Measurements from ENCODE around the gene FMOD. TPM values are rescaled to one million over a fixed set of nuclear protein-coding genes. Genes with fewer than 3 reads are reported as not detected.

Gene FMOD
- total RNA-seq, 2 experiments from 2014 or later, result not detected

GRCh38 chr1:203320591-203321272, 30.2 kb downstream of the FMOD start:
- Histone ChIP-seq H3K9me2 (ENCODE audit: insufficient read depth, low read length) (no peaks in the 10 kb centered on the region), H3K4me1 (ENCODE audit: insufficient read depth, low read length, poor library complexity, severe bottlenecking) (peaks cover 95% of the 10 kb centered on the region), H4K20me1 (ENCODE audit: insufficient read depth, low read length) (no peaks in the 10 kb centered on the region), H3K79me2 (ENCODE audit: insufficient read depth, low read depth, low read length) (peaks cover 43% of the 10 kb centered on the region; the same call in 1 of the 2 replicates), H3K36me3 (ENCODE audit: insufficient read depth, low read length) (0 out of 2 replicates have a peak, but pooled peaks cover 4% of the 10 kb centered on the region), H2AFZ (ENCODE audit: low read length) (no peak overlapping the region; the same call in 1 of the 2 replicates), H3K27ac (ENCODE audit: low read depth, low read length, poor library complexity, severe bottlenecking) (peak overlapping the region; percentile 98), H3K4me2 (ENCODE audit: low read length) (peak overlapping the region; percentile 99), H3K4me3 (ENCODE audit: low read depth, low read length, poor library complexity, severe bottlenecking) (peak overlapping the region; percentile 54), H3K9me3 (ENCODE audit: low read length) (no peaks in the 10 kb centered on the region)
- intact Hi-C loops (cut with micrococcal nuclease; ENCODE audit: unreplicated experiment), result loop anchor here (1.0 to 10.0 kb wide), 3 partner anchors 14 to 1994 kb away; no protein-coding TSS in a partner anchor
- no TSS peak for BruUV-seq (replicated peaks)
- ChIA-PET POLR2A (interaction anchor here (0.6 to 12.9 kb wide), 11 partner anchors 8 to 444 kb away, joined by 3 to 458 read pairs (median 4); partner anchors contain the start of gene BTG2), CTCF (ENCODE audit: unreplicated experiment) (interaction anchor here (0.6 to 2.7 kb wide), 13 partner anchors 10 to 184 kb away, joined by 3 to 23 read pairs (median 4); no protein-coding TSS in a partner anchor)
- TF ChIP-seq CTCF (conservative IDR thresholded peaks at IDR 0.05; ENCODE audit: low read length), result peak; percentile 41; the same call in 1 of the 2 replicates
- no peak for TF ChIP-seq EZH2phosphoT487 (IDR thresholded peaks at IDR 0.05; ENCODE audit: borderline replicate concordance, low read depth, low read length)
- DNase-seq (ENCODE audit: low spot score), result peak; percentile 99

GRCh38 chr1:203318229-203318517, 32.7 kb downstream of the FMOD start:
- H3K36me3 ChIP-seq (ENCODE audit: insufficient read depth, low read length), result peaks cover 15% of the 10 kb centered on the region
- intact Hi-C loops (cut with micrococcal nuclease; ENCODE audit: unreplicated experiment), result no loop called here
- H3K4me2 ChIP-seq (ENCODE audit: low read length), result no peak overlapping the region
- no peak overlapping the region for H3K27ac ChIP-seq (ENCODE audit: low read depth, low read length, poor library complexity, severe bottlenecking)
- ChIA-PET POLR2A (interaction anchor here (0.6 to 12.9 kb wide), 7 partner anchors 9 to 437 kb away, joined by 3 to 309 read pairs (median 3); partner anchors contain the start of gene BTG2), CTCF (ENCODE audit: unreplicated experiment) (interaction anchor here (1.1 kb wide), 1 partner anchor 11 kb away, joined by 5 read pairs; no protein-coding TSS in a partner anchor)
- no peak for DNase-seq (ENCODE audit: low spot score)
- H3K4me1 ChIP-seq (ENCODE audit: insufficient read depth, low read length, poor library complexity, severe bottlenecking), result peaks cover 75% of the 10 kb centered on the region
- H3K79me2 ChIP-seq (ENCODE audit: insufficient read depth, low read depth, low read length), result peaks cover 47% of the 10 kb centered on the region; the same call in 1 of the 2 replicates
- no peaks in the 10 kb centered on the region for H4K20me1 ChIP-seq (ENCODE audit: insufficient read depth, low read length)
- H3K9me3 ChIP-seq (ENCODE audit: low read length), result no peaks in the 10 kb centered on the region
- H3K9me2 ChIP-seq (ENCODE audit: insufficient read depth, low read length), result no peaks in the 10 kb centered on the region
- no TSS peak for BruUV-seq (replicated peaks)
- TF ChIP-seq CTCF (conservative IDR thresholded peaks at IDR 0.05; ENCODE audit: low read length) (no peak), EZH2phosphoT487 (IDR thresholded peaks at IDR 0.05; ENCODE audit: borderline replicate concordance, low read depth, low read length) (no peak)
- no peak overlapping the region for H2AFZ ChIP-seq (ENCODE audit: low read length)
- H3K4me3 ChIP-seq (ENCODE audit: low read depth, low read length, poor library complexity, severe bottlenecking), result no peak overlapping the region

All from OCI-LY7 (cell line).